Suprapubic skin (tissue), 4 donors: Measurements from ENCODE around the gene KRT81. TPM values are rescaled to one million over a fixed set of nuclear protein-coding genes. Genes with fewer than 3 reads are reported as not detected.

Source experiments
- DNase-seq, 2 donors: peaks; one replicate each; pipeline ENCODE4 v3.0.0-alpha.2; 2019; ENCODE audit warnings: low spot score in 2 of 2
- H3K27ac ChIP-seq: fragments of 200-600 bp; sonication (generic); one replicate; pipeline ENCODE4 v1.5.1; 2019
- H3K27me3 ChIP-seq: fragments of 200-600 bp; sonication (generic); one replicate; pipeline ENCODE4 v1.5.1; 2019
- H3K36me3 ChIP-seq: fragments of 200-600 bp; sonication (generic); one replicate; pipeline ENCODE4 v1.5.1; 2019
- H3K4me1 ChIP-seq: fragments of 200-600 bp; sonication (generic); one replicate; pipeline ENCODE4 v1.5.1; 2019
- H3K4me3 ChIP-seq: fragments of 200-600 bp; sonication (generic); one replicate; pipeline ENCODE4 v1.5.1; 2019; ENCODE audit warnings: mild to moderate bottlenecking
- H3K9me3 ChIP-seq: fragments of 200-600 bp; sonication (generic); one replicate; pipeline ENCODE4 v1.5.1; 2019
- EP300 ChIP-seq: sonication (generic); formaldehyde crosslinking; IDR thresholded peaks from one replicate; pipeline ENCODE4 v1.6.1; 2017; ENCODE audit warnings: antibody characterized with exemption
- POLR2A ChIP-seq, 2 donors: fragments of 450-650 bp; IDR thresholded peaks; one replicate each; pipeline ENCODE4 v1.6.1; 2017; ENCODE audit warnings: antibody characterized with exemption in 2 of 2, mild to moderate bottlenecking in 2 of 2, moderate library complexity in 2 of 2
- POLR2AphosphoS5 ChIP-seq, 3 donors: sonication (generic); formaldehyde crosslinking; IDR thresholded peaks; one replicate each; pipeline ENCODE4 v1.6.1; 2017; ENCODE audit warnings: antibody characterized with exemption in 3 of 3
- WGBS: methylation state at CpG from one replicate; pipeline ENCODE4 v1.1.5; 2018; 5-methylcytosine and 5-hydroxymethylcytosine counted together
- total RNA-seq, 4 donors: library from RNA; depleted of rRNA; stranded (reverse); fragments of >200 nt; gene quantifications; one replicate each; pipeline ENCODE4 v1.1.0, GENCODE V29; 2016
- TF ChIP-seq, protein P1 (sequence below), 2 donors: fragments of 200-600 bp in 1 of 2; fragments of 450-650 bp in 1 of 2; sonication (generic) in 1 of 2; IDR thresholded peaks; one replicate each; pipeline ENCODE4 v1.5.1; 2016 to 2019; ENCODE audit warnings: antibody characterized with exemption in 2 of 2, mild to moderate bottlenecking in 1 of 2, moderate library complexity in 1 of 2

KRT81 gene
- total RNA-seq, 4 donors from 2014 or later = 0.72 to 346 (median 21.0) TPM

DNA sequence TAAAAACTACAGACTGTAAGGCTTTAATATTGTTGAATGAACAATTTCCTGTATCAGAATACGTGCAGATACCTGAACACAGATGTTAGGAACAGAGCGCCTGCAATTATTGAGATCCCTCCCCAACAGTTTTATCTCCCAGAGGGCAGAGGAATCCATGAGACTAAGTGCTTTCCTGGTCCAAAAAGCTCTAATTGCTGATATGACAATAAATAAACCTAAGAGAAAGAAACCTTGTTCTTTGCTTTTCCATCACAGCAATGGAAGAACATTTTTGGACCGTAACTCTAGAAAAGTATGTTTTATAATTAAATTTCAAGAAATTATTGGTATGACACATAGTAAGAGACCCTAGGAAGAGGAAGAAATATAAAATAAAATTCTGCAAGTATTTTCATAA is 42.9 kb upstream of the KRT81 start:
- Histone ChIP-seq H3K27ac (no peak overlapping the region), H3K27me3 (no peaks in the 10 kb centered on the region), H3K4me1 (peaks cover 11% of the 10 kb centered on the region), H3K4me3 (no peak overlapping the region), H3K9me3 (no peaks in the 10 kb centered on the region), H3K36me3 (no peaks in the 10 kb centered on the region)
- TF ChIP-seq, protein P1, sequence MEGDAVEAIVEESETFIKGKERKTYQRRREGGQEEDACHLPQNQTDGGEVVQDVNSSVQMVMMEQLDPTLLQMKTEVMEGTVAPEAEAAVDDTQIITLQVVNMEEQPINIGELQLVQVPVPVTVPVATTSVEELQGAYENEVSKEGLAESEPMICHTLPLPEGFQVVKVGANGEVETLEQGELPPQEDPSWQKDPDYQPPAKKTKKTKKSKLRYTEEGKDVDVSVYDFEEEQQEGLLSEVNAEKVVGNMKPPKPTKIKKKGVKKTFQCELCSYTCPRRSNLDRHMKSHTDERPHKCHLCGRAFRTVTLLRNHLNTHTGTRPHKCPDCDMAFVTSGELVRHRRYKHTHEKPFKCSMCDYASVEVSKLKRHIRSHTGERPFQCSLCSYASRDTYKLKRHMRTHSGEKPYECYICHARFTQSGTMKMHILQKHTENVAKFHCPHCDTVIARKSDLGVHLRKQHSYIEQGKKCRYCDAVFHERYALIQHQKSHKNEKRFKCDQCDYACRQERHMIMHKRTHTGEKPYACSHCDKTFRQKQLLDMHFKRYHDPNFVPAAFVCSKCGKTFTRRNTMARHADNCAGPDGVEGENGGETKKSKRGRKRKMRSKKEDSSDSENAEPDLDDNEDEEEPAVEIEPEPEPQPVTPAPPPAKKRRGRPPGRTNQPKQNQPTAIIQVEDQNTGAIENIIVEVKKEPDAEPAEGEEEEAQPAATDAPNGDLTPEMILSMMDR (IDR thresholded peaks at IDR 0.05) = no peak
- TF ChIP-seq EP300 (no peak), POLR2AphosphoS5 (IDR thresholded peaks at IDR 0.05) (no peak), POLR2A (IDR thresholded peaks at IDR 0.05) (no peak)
- DNase-seq = no peak
- 85% methylated on average over 3 of the region's 3 CpGs for WGBS

DNA sequence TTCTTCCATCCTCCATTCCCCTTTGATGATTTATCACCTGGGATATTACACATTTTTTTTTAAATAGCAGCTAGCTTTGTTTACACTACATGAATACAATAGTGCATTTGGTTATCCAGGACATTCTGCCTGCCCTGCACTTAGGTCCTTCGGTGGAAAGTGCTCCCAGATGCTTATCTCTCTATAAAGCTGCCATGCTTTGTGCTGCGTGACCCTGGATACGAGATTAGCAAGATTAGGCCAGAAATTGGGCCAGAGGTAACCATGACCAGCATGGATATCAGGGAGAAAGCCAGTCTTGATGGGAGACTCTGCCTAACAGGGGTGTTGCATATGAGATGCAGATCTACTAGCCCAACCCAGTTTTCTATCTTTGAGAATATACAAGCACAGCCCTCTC is 42.0 kb upstream of the KRT81 start:
- no peaks in the 10 kb centered on the region for H3K36me3 ChIP-seq
- no peak overlapping the region for H3K27ac ChIP-seq
- no peaks in the 10 kb centered on the region for H3K9me3 ChIP-seq
- H3K4me1 ChIP-seq = peaks cover 2% of the 10 kb centered on the region
- no peaks in the 10 kb centered on the region for H3K27me3 ChIP-seq
- H3K4me3 ChIP-seq = no peak overlapping the region
- TF ChIP-seq, protein P1 (IDR thresholded peaks at IDR 0.05) = no peak
- TF ChIP-seq EP300 (no peak), POLR2A (IDR thresholded peaks at IDR 0.05) (no peak), POLR2AphosphoS5 (IDR thresholded peaks at IDR 0.05) (no peak)
- no peak for DNase-seq
- WGBS = 88% methylated on average over 2 of the region's 3 CpGs

DNA sequence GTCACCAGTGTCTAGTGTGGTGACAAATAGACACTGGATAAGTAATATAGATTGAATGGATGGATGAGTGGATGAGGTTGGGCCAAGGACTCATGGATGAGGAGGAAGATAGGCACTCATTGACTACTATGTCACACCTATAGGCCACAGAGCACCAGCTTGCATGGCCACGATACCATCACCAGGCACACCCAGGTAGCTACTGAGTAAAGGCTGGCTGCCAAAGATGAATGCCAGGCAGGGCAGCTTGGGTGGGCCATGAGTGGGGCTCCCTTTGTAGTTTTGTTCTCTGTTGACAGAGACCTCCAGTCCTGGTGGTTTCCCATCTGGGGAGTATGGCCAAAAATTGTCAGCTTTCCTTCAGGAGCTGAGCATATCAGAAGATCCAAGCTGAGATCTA is 41.0 kb upstream of the KRT81 start:
- 100% methylated on average over 1 of the region's 1 CpG for WGBS
- TF ChIP-seq, protein P1 (IDR thresholded peaks at IDR 0.05) = no peak
- no peak for TF ChIP-seq POLR2A (IDR thresholded peaks at IDR 0.05)
- no peak for TF ChIP-seq EP300
- TF ChIP-seq POLR2AphosphoS5 (IDR thresholded peaks at IDR 0.05) = no peak
- no peak overlapping the region for H3K27ac ChIP-seq
- no peaks in the 10 kb centered on the region for H3K9me3 ChIP-seq
- H3K4me3 ChIP-seq = no peak overlapping the region
- no peaks in the 10 kb centered on the region for H3K36me3 ChIP-seq
- DNase-seq = no peak
- H3K4me1 ChIP-seq = peaks cover 6% of the 10 kb centered on the region
- no peaks in the 10 kb centered on the region for H3K27me3 ChIP-seq

DNA sequence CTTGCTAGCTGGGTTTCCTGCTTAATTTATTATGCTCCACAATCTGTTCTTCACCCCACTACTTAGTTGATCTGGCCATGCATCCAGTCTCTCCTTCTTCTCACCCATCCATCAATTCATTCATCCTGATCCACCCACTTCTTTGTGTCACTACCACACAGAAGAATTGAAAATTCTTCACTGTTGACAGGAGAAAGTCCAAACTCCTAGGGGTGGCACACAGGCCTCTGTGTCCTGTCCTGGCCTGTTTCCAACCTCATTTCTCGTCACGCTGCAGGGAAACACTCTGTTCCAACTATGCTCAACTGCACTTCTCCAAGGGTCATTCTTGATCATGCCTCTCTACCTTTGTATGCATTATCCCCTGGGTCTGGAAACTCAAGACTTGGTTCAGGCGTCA is 40.5 kb upstream of the KRT81 start:
- Histone ChIP-seq H3K4me1 (peaks cover 6% of the 10 kb centered on the region), H3K27ac (no peak overlapping the region), H3K27me3 (no peaks in the 10 kb centered on the region), H3K36me3 (no peaks in the 10 kb centered on the region), H3K4me3 (no peak overlapping the region), H3K9me3 (no peaks in the 10 kb centered on the region)
- no peak for DNase-seq
- TF ChIP-seq POLR2AphosphoS5 (IDR thresholded peaks at IDR 0.05) (no peak), EP300 (no peak)
- TF ChIP-seq, protein P1 (IDR thresholded peaks at IDR 0.05) = no peak
- 89% methylated on average over 3 of the region's 3 CpGs for WGBS

DNA sequence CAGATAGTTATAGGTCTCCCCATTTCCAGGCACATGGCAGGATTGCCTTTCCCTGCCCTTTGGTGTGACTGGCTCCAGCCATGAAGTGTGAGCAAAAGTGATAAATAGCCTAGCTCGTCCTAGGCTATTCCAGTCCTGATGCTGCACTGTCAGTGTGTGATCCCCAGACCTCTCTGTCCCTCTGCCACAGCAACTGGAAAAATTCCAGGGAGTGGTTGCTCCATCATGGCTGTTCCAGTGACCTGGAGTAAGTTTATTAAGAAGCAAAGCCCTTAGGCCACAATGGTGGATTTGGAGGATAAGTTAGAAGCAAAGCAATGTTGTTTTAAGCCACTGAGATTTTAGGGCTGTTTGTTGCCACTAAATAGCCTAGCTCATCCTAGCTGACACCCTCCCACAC is 39.7 kb upstream of the KRT81 start:
- TF ChIP-seq POLR2A (IDR thresholded peaks at IDR 0.05) (no peak), POLR2AphosphoS5 (IDR thresholded peaks at IDR 0.05) (no peak), EP300 (no peak)
- TF ChIP-seq, protein P1 (IDR thresholded peaks at IDR 0.05) = no peak
- DNase-seq = no peak

More for the DNA sequence above, 39.7 kb upstream of the KRT81 start:
- Histone ChIP-seq H3K27ac (no peak overlapping the region), H3K36me3 (no peaks in the 10 kb centered on the region), H3K9me3 (no peaks in the 10 kb centered on the region), H3K4me3 (no peak overlapping the region), H3K4me1 (peaks cover 6% of the 10 kb centered on the region), H3K27me3 (no peaks in the 10 kb centered on the region)
- 86% methylated on average over 1 of the region's 1 CpG for WGBS
